GM12878 (cell line): ENCODE measurements around the gene HAPLN2.

ENCODE experiments used
- BRCA1 ChIP-seq: IDR thresholded peaks from 2 replicates; pipeline ENCODE4 v1.6.1; 2011; ENCODE audit warnings: low read depth, low read length, improper control_type of control experiment
- ETV6 ChIP-seq, 2 experiments: fragments of 450-650 bp in 1 of 2; IDR thresholded peaks in 1 of 2; conservative IDR thresholded peaks in 1 of 2; 2 replicates each; pipeline ENCODE4 v1.6.1; 2014; ENCODE audit warnings: antibody characterized with exemption in 1 of 2, borderline replicate concordance in 1 of 2, low read depth in 1 of 2, mild to moderate bottlenecking in 1 of 2, moderate library complexity in 1 of 2
- EZH2 ChIP-seq: IDR thresholded peaks from 2 replicates; pipeline ENCODE4 v1.6.1; 2012; ENCODE audit warnings: low read depth, mild to moderate bottlenecking, control low read depth, inconsistent platforms, low read length, borderline replicate concordance; ENCODE audit not compliant: control insufficient read depth
- MXI1 ChIP-seq: fragments of 150-350 bp; IDR thresholded peaks from 2 replicates; pipeline ENCODE4 v1.6.1; 2011; ENCODE audit warnings: low read depth, mild to moderate bottlenecking, inconsistent platforms, low read length, improper control_type of control experiment
- RB1 ChIP-seq: fragments of 450-650 bp; formaldehyde crosslinking; IDR thresholded peaks from 2 replicates; pipeline ENCODE4 v1.6.1; 2017; ENCODE audit warnings: mild to moderate bottlenecking, borderline replicate concordance
- SP1 ChIP-seq: IDR thresholded peaks from one replicate; pipeline ENCODE4 v1.6.1; 2011; ENCODE audit warnings: low read depth, low read length
- ZNF274 ChIP-seq: IDR thresholded peaks from one replicate; pipeline ENCODE4 v1.8.0; 2011; ENCODE audit not compliant: insufficient read length, insufficient read depth
- TF ChIP-seq, protein P1 (sequence below), 3 experiments: IDR thresholded peaks in 2 of 3; conservative IDR thresholded peaks in 1 of 3; 2 replicates each; pipeline ENCODE4 v1.5.1; 2011; ENCODE audit warnings: low read depth in 3 of 3, low read length in 3 of 3, mild to moderate bottlenecking in 3 of 3, control low read depth in 2 of 3, moderate library complexity in 2 of 3, inconsistent platforms in 1 of 3, mixed read lengths in 1 of 3; ENCODE audit not compliant: control insufficient read depth in 2 of 3, insufficient read depth in 1 of 3; ENCODE audit errors: extremely low read depth in 1 of 3

- TF ChIP-seq, protein P1, sequence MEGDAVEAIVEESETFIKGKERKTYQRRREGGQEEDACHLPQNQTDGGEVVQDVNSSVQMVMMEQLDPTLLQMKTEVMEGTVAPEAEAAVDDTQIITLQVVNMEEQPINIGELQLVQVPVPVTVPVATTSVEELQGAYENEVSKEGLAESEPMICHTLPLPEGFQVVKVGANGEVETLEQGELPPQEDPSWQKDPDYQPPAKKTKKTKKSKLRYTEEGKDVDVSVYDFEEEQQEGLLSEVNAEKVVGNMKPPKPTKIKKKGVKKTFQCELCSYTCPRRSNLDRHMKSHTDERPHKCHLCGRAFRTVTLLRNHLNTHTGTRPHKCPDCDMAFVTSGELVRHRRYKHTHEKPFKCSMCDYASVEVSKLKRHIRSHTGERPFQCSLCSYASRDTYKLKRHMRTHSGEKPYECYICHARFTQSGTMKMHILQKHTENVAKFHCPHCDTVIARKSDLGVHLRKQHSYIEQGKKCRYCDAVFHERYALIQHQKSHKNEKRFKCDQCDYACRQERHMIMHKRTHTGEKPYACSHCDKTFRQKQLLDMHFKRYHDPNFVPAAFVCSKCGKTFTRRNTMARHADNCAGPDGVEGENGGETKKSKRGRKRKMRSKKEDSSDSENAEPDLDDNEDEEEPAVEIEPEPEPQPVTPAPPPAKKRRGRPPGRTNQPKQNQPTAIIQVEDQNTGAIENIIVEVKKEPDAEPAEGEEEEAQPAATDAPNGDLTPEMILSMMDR (IDR thresholded peaks at IDR 0.05 in 2 of 3, conservative IDR thresholded peaks at IDR 0.05 in 1 of 3; ENCODE audit: control insufficient read depth in 2 of 3, extremely low read depth in 1 of 3, insufficient read depth in 1 of 3, low read depth in 3 of 3, low read length in 3 of 3) = no peak
- TF ChIP-seq BRCA1 (no peak), MXI1 (no peak), ETV6 (conservative IDR thresholded peaks at IDR 0.05 in 1 of 2, IDR thresholded peaks at IDR 0.05 in 1 of 2; ENCODE audit: borderline replicate concordance in 1 of 2, low read depth in 1 of 2) (no peak), SP1 (no peak), ZNF274 (no peak), EZH2 (no peak), RB1 (no peak)
These were observed 39.7 kb upstream of the HAPLN2 start, which contains the start of gene TTC24 for GRCh38 chr1:156579472-156579871.
